ENCODE measurements around the gene MPIG6B.

GRCh38 chr6:31702819-31703716 lies 20.1 kb upstream of the MPIG6B start, which contains the start of gene ABHD16A:
- no peak for TF ChIP-seq GATA3 (IDR thresholded peaks at IDR 0.05; ENCODE audit: low read depth, low read length)
- TF ChIP-seq GATA2 (IDR thresholded peaks at IDR 0.05; ENCODE audit: low read depth, low read length), result peak; percentile 34; the same call in 1 of the 2 replicates

Measured in SH-SY5Y (cell line).